Panc1 (cell line): ENCODE results near the gene BEGAIN. TPM values are rescaled to one million over a fixed set of nuclear protein-coding genes. Genes with fewer than 3 reads are reported as not detected.

ENCODE experiments used
- ATAC-seq: fragments of 200-7000 bp; cut with Tn5 transposase; 2 replicates; pipeline ENCODE4 v1.9.1; 2020; ENCODE audit warnings: mild to moderate bottlenecking, moderate library complexity
- BruUV-seq: library from RNA; stranded (reverse); fragments of 400-500 nt; replicated peaks from 2 replicates; lab custom pipeline; 2021; lab: Mats Ljungman, UMichigan
- CTCF ChIA-PET: fragments of 300-600 bp; sonication (Branson Sonifier 250); formaldehyde crosslinking; loops from one replicate; lab custom pipeline; 2022; ENCODE audit warnings: antibody characterized with exemption; lab: Charles Lee
- POLR2A ChIA-PET: fragments of 300-600 bp; sonication (Branson Sonifier 250); formaldehyde crosslinking; loops from one replicate; lab custom pipeline; 2022; ENCODE audit warnings: antibody characterized with exemption; lab: Charles Lee
- DNase-seq: peaks from one replicate; pipeline ENCODE4 v3.0.0-alpha.2; 2010; ENCODE audit warnings: low read depth, low spot score
- H3K27ac ChIP-seq: 2 replicates; pipeline ENCODE4 v1.5.1; 2011; ENCODE audit warnings: mild to moderate bottlenecking, low read length, inconsistent platforms
- H3K27me3 ChIP-seq: fragments of 200-500 bp; sonication (Bioruptor generic); 2 replicates; pipeline ENCODE4 v1.6.0; 2014; ENCODE audit warnings: low read length, inconsistent platforms; ENCODE audit not compliant: control insufficient read depth, insufficient read depth
- H3K36me3 ChIP-seq: fragments of 200-500 bp; sonication (Bioruptor generic); 2 replicates; pipeline ENCODE4 v1.5.1; 2014; ENCODE audit warnings: inconsistent platforms, mild to moderate bottlenecking, low read length, moderate library complexity; ENCODE audit not compliant: control insufficient read depth, insufficient read depth
- H3K4me1 ChIP-seq: 2 replicates; pipeline ENCODE4 v1.5.1; 2011; ENCODE audit warnings: inconsistent platforms, mild to moderate bottlenecking, low read length, moderate library complexity; ENCODE audit not compliant: control insufficient read depth, insufficient read depth
- H3K4me3 ChIP-seq, 2 experiments: 2 replicates each; pipeline ENCODE4 v1.5.1; 2011 to 2012; ENCODE audit warnings: low read depth in 2 of 2, low read length in 2 of 2, mild to moderate bottlenecking in 2 of 2, inconsistent platforms in 1 of 2, moderate library complexity in 1 of 2
- H3K9me3 ChIP-seq: fragments of 200-500 bp; sonication (Bioruptor generic); 2 replicates; pipeline ENCODE4 v1.5.1; 2014; ENCODE audit warnings: low read depth, mild to moderate bottlenecking, inconsistent platforms, low read length, moderate library complexity; ENCODE audit not compliant: control insufficient read depth, insufficient read depth
- POLR2AphosphoS5 ChIP-seq: IDR thresholded peaks from 2 replicates; pipeline ENCODE4 v1.6.1; 2012; ENCODE audit warnings: mild to moderate bottlenecking, low read depth, low read length, moderate library complexity
- REST ChIP-seq, 2 experiments: IDR thresholded peaks; 2 replicates each; pipeline ENCODE4 v1.6.1; 2011 to 2012; ENCODE audit warnings: low read depth in 2 of 2, control low read depth in 1 of 2, low read length in 1 of 2, mild to moderate bottlenecking in 1 of 2, moderate library complexity in 1 of 2; ENCODE audit not compliant: insufficient read depth in 1 of 2
- SIN3A ChIP-seq: IDR thresholded peaks from 2 replicates; pipeline ENCODE4 v1.6.1; 2012; ENCODE audit warnings: low read depth, mild to moderate bottlenecking, low read length, moderate library complexity, borderline replicate concordance; ENCODE audit not compliant: insufficient read depth
- TCF7L2 ChIP-seq: IDR thresholded peaks from 2 replicates; pipeline ENCODE4 v1.6.1; 2011; ENCODE audit warnings: mild to moderate bottlenecking, low read depth, low read length, inconsistent platforms
- in situ Hi-C: cut with HindIII; loops from 2 replicates; pipeline ENCODE4 v1.10.0; 2016; ENCODE audit warnings: low sequenced_read_pairs, low pct_unique_long_range_greater_than_20kb
- intact Hi-C: fragments of 100-400 bp; cut with micrococcal nuclease; formaldehyde crosslinking; loops from one replicate; pipeline ENCODE4 v1.10.0; 2022; ENCODE audit not compliant: unreplicated experiment
- total RNA-seq: library from RNA; stranded (reverse); gene quantifications from one replicate; pipeline ENCODE4 v1.2.1, GENCODE V29; 2021; ENCODE audit not compliant: unreplicated experiment
- TF ChIP-seq, protein P1 (sequence below): fragments of 450-650 bp; IDR thresholded peaks from 2 replicates; pipeline ENCODE4 v1.5.1; 2017; ENCODE audit warnings: mild to moderate bottlenecking

Gene BEGAIN
- total RNA-seq, 1 experiment from 2014 or later = 26.5 TPM

GRCh38 chr14:100594625-100594951, 7.4 kb upstream of the BEGAIN start:
- no peaks in the 10 kb centered on the region for H3K36me3 ChIP-seq
- ATAC-seq = no peak
- ChIA-PET CTCF (interaction anchor here (0.7 kb wide), 1 partner anchor 1007 kb away, joined by 3 read pairs; no protein-coding TSS in a partner anchor), POLR2A (no interaction called here)
- no peak for DNase-seq
- H3K4me1 ChIP-seq = no peaks in the 10 kb centered on the region
- no peak overlapping the region for H3K27ac ChIP-seq
- no peaks in the 10 kb centered on the region for H3K9me3 ChIP-seq
- in situ Hi-C loops = no loop called here
- H3K4me3 ChIP-seq = no peak overlapping the region
- H3K27me3 ChIP-seq = no peaks in the 10 kb centered on the region
- intact Hi-C loops = no loop called here
- TF ChIP-seq TCF7L2 (no peak), SIN3A (no peak), REST (IDR thresholded peaks at IDR 0.05; ENCODE audit: insufficient read depth in 1 of 2, low read depth in 2 of 2, low read length in 1 of 2) (no peak), POLR2AphosphoS5 (no peak)
- TF ChIP-seq, protein P1, sequence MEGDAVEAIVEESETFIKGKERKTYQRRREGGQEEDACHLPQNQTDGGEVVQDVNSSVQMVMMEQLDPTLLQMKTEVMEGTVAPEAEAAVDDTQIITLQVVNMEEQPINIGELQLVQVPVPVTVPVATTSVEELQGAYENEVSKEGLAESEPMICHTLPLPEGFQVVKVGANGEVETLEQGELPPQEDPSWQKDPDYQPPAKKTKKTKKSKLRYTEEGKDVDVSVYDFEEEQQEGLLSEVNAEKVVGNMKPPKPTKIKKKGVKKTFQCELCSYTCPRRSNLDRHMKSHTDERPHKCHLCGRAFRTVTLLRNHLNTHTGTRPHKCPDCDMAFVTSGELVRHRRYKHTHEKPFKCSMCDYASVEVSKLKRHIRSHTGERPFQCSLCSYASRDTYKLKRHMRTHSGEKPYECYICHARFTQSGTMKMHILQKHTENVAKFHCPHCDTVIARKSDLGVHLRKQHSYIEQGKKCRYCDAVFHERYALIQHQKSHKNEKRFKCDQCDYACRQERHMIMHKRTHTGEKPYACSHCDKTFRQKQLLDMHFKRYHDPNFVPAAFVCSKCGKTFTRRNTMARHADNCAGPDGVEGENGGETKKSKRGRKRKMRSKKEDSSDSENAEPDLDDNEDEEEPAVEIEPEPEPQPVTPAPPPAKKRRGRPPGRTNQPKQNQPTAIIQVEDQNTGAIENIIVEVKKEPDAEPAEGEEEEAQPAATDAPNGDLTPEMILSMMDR = no peak
- BruUV-seq = no TSS peak

DNA sequence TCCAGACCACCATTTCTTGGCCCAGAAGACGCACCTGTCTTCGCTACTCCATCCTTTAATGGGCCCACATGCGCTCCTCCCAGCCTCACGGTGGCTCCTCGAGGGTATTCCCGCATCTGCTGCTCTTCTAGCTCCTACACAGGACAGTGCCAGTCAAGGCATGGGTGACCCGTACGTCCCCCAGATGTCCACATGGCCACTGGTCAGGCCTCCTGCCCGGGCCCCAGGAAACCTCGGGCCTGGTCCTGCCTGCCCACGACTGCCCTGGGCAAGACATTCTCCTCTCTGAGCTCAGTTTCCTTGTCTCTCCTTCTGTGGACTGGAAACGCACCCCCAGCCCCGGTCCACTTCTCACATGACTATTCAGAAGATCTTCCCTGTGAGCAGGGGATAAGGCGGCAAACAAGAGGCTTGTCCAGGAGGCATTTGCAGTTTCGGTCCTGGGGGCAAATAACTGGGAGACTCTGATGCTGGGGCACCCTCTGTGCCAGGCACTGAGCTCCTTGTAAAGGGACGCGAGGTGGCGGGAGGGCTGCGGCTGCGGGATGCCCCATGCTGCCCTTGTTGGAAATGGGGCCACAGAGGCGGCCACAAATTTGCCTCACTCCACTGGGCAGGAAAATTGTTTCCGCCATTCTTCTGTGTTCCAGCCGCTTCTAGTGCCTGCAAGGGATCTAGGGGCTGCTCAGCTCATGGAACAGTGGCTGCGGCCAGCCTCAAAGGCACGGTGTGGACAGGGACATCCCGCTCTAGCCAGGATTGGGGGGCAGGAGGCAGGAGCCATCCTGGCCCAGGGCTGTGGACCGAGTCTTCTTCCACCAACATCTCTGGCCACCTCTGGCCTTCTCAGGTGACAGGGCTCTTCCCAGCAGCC, 6.8 kb upstream of the BEGAIN start:
- intact Hi-C loops (no loop called here), in situ Hi-C loops (no loop called here)
- ChIA-PET CTCF (interaction anchor here (0.7 kb wide), 1 partner anchor 1007 kb away, joined by 3 read pairs; no protein-coding TSS in a partner anchor), POLR2A (no interaction called here)
- H3K36me3 ChIP-seq = no peaks in the 10 kb centered on the region
- H3K27me3 ChIP-seq = no peaks in the 10 kb centered on the region
- DNase-seq = no peak
- no peaks in the 10 kb centered on the region for H3K9me3 ChIP-seq
- no TSS peak for BruUV-seq
- TF ChIP-seq, protein P1 = no peak
- no peaks in the 10 kb centered on the region for H3K4me1 ChIP-seq
- H3K27ac ChIP-seq = no peak overlapping the region
- no peak for ATAC-seq
- H3K4me3 ChIP-seq = no peak overlapping the region
